ENCODE measurements around the gene RNU1-2. TPM values are rescaled to one million over a fixed set of nuclear protein-coding genes. Genes with fewer than 3 reads are reported as not detected.
A peak's percentile ranks its signal among the peaks of the same experiment; 100 is the strongest.

Gene RNU1-2
- total RNA-seq, 1 experiment from 2014 or later = 2,051 TPM

GRCh38 chr1:16926491-16927073 lies 30.8 kb downstream of the RNU1-2 start:
- Histone ChIP-seq H3K18ac (ENCODE audit: insufficient read length, low read depth, low read length) (peak overlapping the region; percentile 39), H2BK120ac (ENCODE audit: low read depth, low read length, poor library complexity, severe bottlenecking) (no peak overlapping the region), H4K8ac (replicated peaks; ENCODE audit: insufficient read length, low read depth, low read length) (no peak overlapping the region), H3K27me3 (ENCODE audit: insufficient read depth, low read length) (no peaks in the 10 kb centered on the region), H3K4me2 (ENCODE audit: insufficient read depth, insufficient read length, low read length) (no peak overlapping the region), H2BK5ac (ENCODE audit: insufficient read length, low read length) (no peak overlapping the region), H2BK15ac (ENCODE audit: low read depth, low read length) (no peak overlapping the region), H2AK5ac (ENCODE audit: insufficient read length, low read length) (no peak overlapping the region), H3K4me1 (ENCODE audit: insufficient read depth, low read length) (no peaks in the 10 kb centered on the region), H3K9me3 (ENCODE audit: control insufficient read depth, low read depth, low read length) (no peaks in the 10 kb centered on the region), H3K4ac (ENCODE audit: low read depth, low read length) (no peak overlapping the region), H3K56ac (ENCODE audit: insufficient read length, low read depth, low read length) (no peak overlapping the region), H3K9ac (ENCODE audit: extremely low read depth, insufficient read length, low read length) (no peak overlapping the region), H3K27ac (ENCODE audit: insufficient read length, low read depth, low read length) (no peak overlapping the region), H2AFZ (ENCODE audit: low read length) (no peak overlapping the region), H4K91ac (ENCODE audit: insufficient read length, low read depth, low read length) (no peak overlapping the region), H3K79me2 (ENCODE audit: insufficient read depth, low read length) (peaks cover 6% of the 10 kb centered on the region; the same call in 1 of the 2 replicates), H3T11ph (ENCODE audit: low read length) (no peak overlapping the region), H3K23me2 (ENCODE audit: insufficient read length, low read depth, low read length, poor library complexity, severe bottlenecking) (peaks cover 5% of the 10 kb centered on the region), H4K20me1 (ENCODE audit: control insufficient read depth, insufficient read depth, insufficient read length) (no peaks in the 10 kb centered on the region), H3K79me1 (ENCODE audit: insufficient read depth, low read depth, low read length, poor library complexity, severe bottlenecking) (no peaks in the 10 kb centered on the region), H3K14ac (ENCODE audit: insufficient read depth, low read length) (0 out of 2 replicates have a peak overlapping the region, but pooled peaks have one; percentile 19), H2BK20ac (ENCODE audit: low read depth, low read length, poor library complexity, severe bottlenecking) (no peak overlapping the region), H4K5ac (ENCODE audit: insufficient read length, low read depth, low read length) (no peak overlapping the region), H2BK12ac (ENCODE audit: insufficient read length, low read depth, low read length) (no peak overlapping the region), H3K23ac (ENCODE audit: insufficient read length, low read depth, low read length) (no peak overlapping the region)
- peak overlapping the region in 2 of 3 experiments; percentile 60 to 74; a peak in 4 of 7 replicates for H3K27ac Mint-ChIP-seq
- H3K4me3 Mint-ChIP-seq = no peak overlapping the region; a peak in 1 of 5 replicates
- no peaks in the 10 kb centered on the region for H3K27me3 Mint-ChIP-seq (ENCODE audit: low read depth)
- H3K36me3 Mint-ChIP-seq (ENCODE audit: insufficient read depth in 1 of 3, low read depth in 3 of 3) = peaks cover 10 to 21% (median 12%) of the 10 kb centered on the region in 3 experiments
- H3K4me1 Mint-ChIP-seq = peaks cover 24 to 46% of the 10 kb centered on the region in 2 experiments
- TF ChIP-seq CTCF (conservative IDR thresholded peaks at IDR 0.05) = no peak
- no peak for DNase-seq
- WGBS (ENCODE audit: extremely low coverage, insufficient read length, low lambda C conversion rate) = no CpG with 5 or more reads among the region's 10 CpGs
- H3K9me3 Mint-ChIP-seq = no peaks in the 10 kb centered on the region
